GM10266 (cell line): ENCODE results near the gene PIPOX.

Experiments
- DNase-seq: peaks from one replicate; pipeline ENCODE4 v3.0.0; 2012; ENCODE audit errors: extremely low spot score
- CTCF ChIP-seq: IDR thresholded peaks from 2 replicates; pipeline ENCODE4 v1.5.1; 2012; ENCODE audit warnings: mild to moderate bottlenecking, low read depth; ENCODE audit not compliant: control insufficient read depth, insufficient read depth; ENCODE audit errors: missing control alignments

Gene PIPOX

GRCh38 chr17:29071303-29071702, 28.4 kb downstream of the PIPOX start:
- no peak for TF ChIP-seq CTCF
- no peak for DNase-seq

GRCh38 chr17:29073045-29073444, 30.1 kb downstream of the PIPOX start:
- no peak for TF ChIP-seq CTCF
- no peak for DNase-seq

GRCh38 chr17:29073520-29073919, 30.6 kb downstream of the PIPOX start:
- TF ChIP-seq CTCF: no peak
- DNase-seq: no peak

- no peak for TF ChIP-seq CTCF
- no peak for DNase-seq
These were observed 31.5 kb downstream of the PIPOX start for GRCh38 chr17:29074488-29074887.

GRCh38 chr17:29076087-29076486, 33.1 kb downstream of the PIPOX start:
- DNase-seq: no peak
- TF ChIP-seq CTCF: no peak

- TF ChIP-seq CTCF: no peak
- no peak for DNase-seq
These were observed 33.8 kb downstream of the PIPOX start for GRCh38 chr17:29076722-29077121.

GRCh38 chr17:29077320-29077719, 34.4 kb downstream of the PIPOX start:
- no peak for DNase-seq
- TF ChIP-seq CTCF: no peak
